GM23248 (cell line): Measurements from ENCODE around the gene GRIP2. TPM values are rescaled to one million over a fixed set of nuclear protein-coding genes. Genes with fewer than 3 reads are reported as not detected.

Source experiments
- DNase-seq: peaks from one replicate; pipeline ENCODE4 v3.0.0-alpha.2; 2015
- H2AFZ ChIP-seq: fragments of 200-600 bp; sonication (generic); 2 replicates; pipeline ENCODE4 v1.6.1; 2016; ENCODE audit warnings: antibody characterized with exemption
- H3F3A ChIP-seq: fragments of 200-600 bp; sonication (generic); 2 replicates; pipeline ENCODE4 v1.6.1; 2016; ENCODE audit warnings: mild to moderate bottlenecking, antibody characterized with exemption, mixed run types; ENCODE audit not compliant: insufficient read depth
- H3K27ac ChIP-seq: fragments of 200-600 bp; sonication (generic); 2 replicates; pipeline ENCODE4 v1.5.1; 2016; ENCODE audit warnings: mild to moderate bottlenecking
- H3K27me3 ChIP-seq: fragments of 200-600 bp; sonication (generic); replicated peaks from 2 replicates; pipeline ENCODE4 v1.6.1; 2016; ENCODE audit warnings: mild to moderate bottlenecking; ENCODE audit not compliant: insufficient read depth
- H3K36me3 ChIP-seq: fragments of 200-600 bp; sonication (generic); 2 replicates; pipeline ENCODE4 v1.6.1; 2016; ENCODE audit warnings: low read depth, mild to moderate bottlenecking
- H3K4me1 ChIP-seq: fragments of 200-600 bp; sonication (generic); 2 replicates; pipeline ENCODE4 v1.6.1; 2016; ENCODE audit warnings: mild to moderate bottlenecking; ENCODE audit not compliant: insufficient read depth
- H3K4me2 ChIP-seq: fragments of 200-600 bp; sonication (generic); one replicate; pipeline ENCODE4 v1.6.1; 2016; ENCODE audit warnings: mild to moderate bottlenecking; ENCODE audit not compliant: unreplicated experiment
- H3K4me3 ChIP-seq: fragments of 200-600 bp; sonication (generic); 2 replicates; pipeline ENCODE4 v1.5.1; 2016; ENCODE audit warnings: mild to moderate bottlenecking
- H3K79me2 ChIP-seq: fragments of 200-600 bp; sonication (generic); 2 replicates; pipeline ENCODE4 v1.6.1; 2016; ENCODE audit warnings: mild to moderate bottlenecking; ENCODE audit not compliant: insufficient read depth
- H3K9ac ChIP-seq: fragments of 200-600 bp; sonication (generic); 2 replicates; pipeline ENCODE4 v1.6.1; 2016; ENCODE audit warnings: mild to moderate bottlenecking
- H3K9me2 ChIP-seq: fragments of 200-600 bp; sonication (generic); 2 replicates; pipeline ENCODE4 v1.6.1; 2016; ENCODE audit warnings: mixed run types, mild to moderate bottlenecking, moderate library complexity; ENCODE audit not compliant: insufficient read depth
- H3K9me3 ChIP-seq: fragments of 200-600 bp; sonication (generic); one replicate; pipeline ENCODE4 v1.6.1; 2017; ENCODE audit warnings: low read depth
- H4K20me1 ChIP-seq: fragments of 200-600 bp; sonication (generic); 2 replicates; pipeline ENCODE4 v1.6.0; 2016; ENCODE audit not compliant: insufficient read depth
- EZH2 ChIP-seq: fragments of 200-600 bp; sonication (generic); IDR thresholded peaks from 2 replicates; pipeline ENCODE4 v1.6.1; 2018; ENCODE audit warnings: antibody characterized with exemption, mild to moderate bottlenecking; ENCODE audit not compliant: insufficient read depth, poor library complexity, severe bottlenecking
- EZH2phosphoT487 ChIP-seq: fragments of 200-600 bp; sonication (generic); IDR thresholded peaks from 2 replicates; pipeline ENCODE4 v1.6.1; 2018; ENCODE audit warnings: antibody characterized with exemption, moderate library complexity, mild to moderate bottlenecking, low read depth; ENCODE audit not compliant: insufficient read depth
- WGBS, 2 experiments: methylation state at CpG; one replicate each; pipeline ENCODE4 v1.1.6; 2015 to 2017; ENCODE audit warnings: low lambda C conversion rate in 2 of 2, low coverage in 1 of 2; ENCODE audit errors: missing lambda C conversion rate in 2 of 2; 5-methylcytosine and 5-hydroxymethylcytosine counted together
- in situ Hi-C: fragments of 300-500 bp; cut with MboI; formaldehyde crosslinking; loops from 2 replicates; pipeline ENCODE4 v1.15.0; 2020
- polyA plus RNA-seq: library from polyadenylated mRNA; unstranded; fragments of >200 nt; fragmentation: Nextera tagmentation; extraction: Ambion mirVana; gene quantifications from 2 replicates; pipeline ENCODE4 v1.2.1, GENCODE V29; 2016
- total RNA-seq: library from RNA; depleted of rRNA; stranded (reverse); fragments of >200 nt; shearing (Covaris generic); gene quantifications from 2 replicates; pipeline ENCODE4 v1.2.3, GENCODE V29; 2014

The GRIP2 gene
- total and polyA plus RNA-seq, 2 experiments from 2014 or later, result 0.11 to 0.14 TPM

DNA sequence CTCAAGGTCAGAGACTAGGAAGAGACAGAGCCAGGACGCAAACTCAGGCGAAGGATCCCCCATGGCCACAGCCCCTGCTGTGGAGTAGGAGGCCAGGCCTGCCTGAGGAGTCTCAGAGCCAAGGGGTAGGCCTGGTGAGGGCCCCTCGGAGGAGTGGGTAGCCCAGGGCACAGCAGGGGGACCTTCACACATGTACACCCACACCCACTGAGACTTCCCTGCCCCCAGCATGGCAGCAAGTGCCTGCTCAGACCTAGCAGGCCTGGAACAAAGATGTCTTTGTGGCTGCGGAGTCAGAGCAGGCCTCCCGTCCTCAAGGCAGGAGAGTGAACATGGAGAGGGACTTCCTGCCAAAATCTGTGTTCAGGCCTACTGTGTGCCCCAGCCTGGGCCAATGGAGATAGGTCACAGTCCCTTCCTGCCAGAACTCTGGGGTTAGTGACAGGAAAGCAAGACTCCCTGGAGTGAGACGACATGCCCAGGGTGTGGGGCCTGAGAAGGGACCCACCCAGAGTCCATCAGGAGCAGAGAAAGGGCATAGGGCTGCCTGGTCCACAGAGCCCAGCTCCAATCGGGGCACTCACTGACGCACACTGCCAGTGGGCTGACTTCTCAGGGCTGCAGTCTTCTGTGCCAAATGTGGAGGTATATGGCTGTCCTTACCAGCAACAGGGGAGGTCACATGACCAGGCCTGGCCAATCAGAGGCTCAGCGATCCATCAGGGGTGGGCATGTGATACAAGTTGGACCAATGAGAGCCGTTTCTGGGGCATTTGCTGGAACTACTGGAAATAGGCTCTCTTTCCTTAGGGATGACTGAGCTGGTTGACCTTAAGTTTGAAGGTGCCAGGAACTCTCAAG, 2.3 kb downstream of the GRIP2 start:
- no peak overlapping the region for H3K4me3 ChIP-seq
- H3K9me3 ChIP-seq, result no peaks in the 10 kb centered on the region
- no peaks in the 10 kb centered on the region for H3K79me2 ChIP-seq
- no peak overlapping the region for H3K4me2 ChIP-seq
- H3K9me2 ChIP-seq, result no peaks in the 10 kb centered on the region
- TF ChIP-seq EZH2phosphoT487 (no peak), EZH2 (no peak)
- no peaks in the 10 kb centered on the region for H3F3A ChIP-seq
- H3K27me3 ChIP-seq, result peaks cover 24% of the 10 kb centered on the region
- no peaks in the 10 kb centered on the region for H3K4me1 ChIP-seq
- H3K27ac ChIP-seq, result no peak overlapping the region
- 87 to 93% methylated on average over 10 of the region's 10 CpGs for WGBS, 2 experiments
- no peaks in the 10 kb centered on the region for H4K20me1 ChIP-seq
- DNase-seq, result peak; percentile 19
- in situ Hi-C loops, result no loop called here
- H3K9ac ChIP-seq, result no peak overlapping the region
- no peaks in the 10 kb centered on the region for H3K36me3 ChIP-seq
- H2AFZ ChIP-seq, result no peak overlapping the region

DNA sequence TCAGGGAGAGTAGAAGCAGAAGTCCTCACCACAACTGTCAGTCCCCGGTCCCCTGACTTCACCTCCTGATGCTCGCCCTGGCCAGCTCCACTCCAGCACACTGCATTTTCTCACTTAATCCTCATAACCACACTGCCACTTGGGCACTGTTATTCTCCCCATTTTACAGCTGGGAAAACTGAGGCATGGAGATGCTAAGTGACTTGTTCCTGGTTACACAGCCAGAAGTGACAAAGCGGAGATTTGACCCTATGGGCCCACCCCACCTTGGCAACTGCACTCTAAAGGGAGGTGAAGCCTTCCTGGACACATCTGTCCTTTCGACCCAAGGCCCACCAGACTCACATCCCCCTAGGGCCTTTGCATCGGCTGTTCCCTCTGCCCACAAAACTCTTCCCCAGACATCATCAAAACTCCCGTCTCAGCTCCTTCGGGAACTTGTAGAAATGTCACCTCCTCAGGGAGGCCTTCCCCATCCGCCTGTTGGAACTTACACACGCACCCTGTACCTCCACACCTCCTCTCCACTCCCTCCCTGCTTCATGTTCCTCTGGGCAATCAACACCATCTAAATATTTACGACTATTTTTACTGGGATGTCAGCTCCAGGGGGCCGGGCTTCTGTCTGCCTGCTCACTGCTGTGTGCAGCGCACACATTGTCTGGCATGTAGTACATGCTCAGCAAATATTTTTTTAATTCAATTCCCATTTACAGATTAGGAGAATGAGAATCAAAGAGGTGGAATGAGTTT, 3.1 kb downstream of the GRIP2 start:
- Histone ChIP-seq H3K79me2 (no peaks in the 10 kb centered on the region), H3K4me3 (no peak overlapping the region), H3K4me1 (no peaks in the 10 kb centered on the region), H2AFZ (no peak overlapping the region), H3K9me2 (no peaks in the 10 kb centered on the region), H3K27me3 (peaks cover 18% of the 10 kb centered on the region), H3K4me2 (no peak overlapping the region), H3K9me3 (no peaks in the 10 kb centered on the region), H4K20me1 (no peaks in the 10 kb centered on the region), H3K36me3 (no peaks in the 10 kb centered on the region), H3F3A (no peaks in the 10 kb centered on the region), H3K9ac (no peak overlapping the region), H3K27ac (no peak overlapping the region)
- 81 to 83% methylated on average over 11 to 12 of the region's 12 CpGs for WGBS, 2 experiments
- no peak for TF ChIP-seq EZH2phosphoT487
- TF ChIP-seq EZH2, result no peak
- no peak for DNase-seq
- in situ Hi-C loops, result no loop called here

DNA sequence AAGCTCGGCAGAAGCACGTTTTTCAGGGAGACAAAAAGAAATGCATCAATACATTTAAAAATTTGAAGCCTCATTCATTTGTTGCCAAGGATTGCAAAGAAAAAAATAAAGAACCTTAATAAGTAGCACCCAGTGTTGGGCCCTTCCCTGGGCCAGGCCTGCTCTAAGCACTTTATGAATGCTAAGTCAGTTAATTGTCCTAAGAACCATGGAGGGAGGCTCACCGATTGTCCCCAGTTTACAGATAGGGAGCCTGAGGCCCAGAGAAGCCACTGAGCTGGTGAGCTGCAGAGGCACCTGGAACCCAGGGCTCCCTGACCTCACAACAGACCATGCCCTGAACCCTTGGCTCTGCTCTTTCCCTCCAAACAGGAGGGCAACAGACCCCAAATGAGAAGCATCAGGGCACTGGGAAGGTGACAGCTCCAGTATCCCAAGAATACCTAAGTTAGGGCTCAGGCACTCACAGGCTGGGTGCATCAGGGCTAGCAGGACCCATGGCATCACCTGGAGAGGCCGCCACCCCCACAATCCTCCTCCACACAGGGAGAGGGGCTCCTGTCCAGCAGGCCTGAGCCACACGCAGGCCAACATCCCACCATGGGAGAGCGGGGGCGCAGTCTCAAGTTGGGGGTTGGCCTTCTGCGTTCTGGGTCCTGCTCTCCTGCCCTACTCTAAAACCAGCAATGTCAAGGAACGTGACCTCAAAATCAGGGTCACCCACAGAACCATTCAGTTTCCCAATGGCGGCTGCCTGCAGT, 3.9 kb downstream of the GRIP2 start:
- Histone ChIP-seq H3K27ac (no peak overlapping the region), H3K4me2 (no peak overlapping the region), H3K9ac (no peak overlapping the region), H3K4me3 (no peak overlapping the region), H3K27me3 (peaks cover 18% of the 10 kb centered on the region), H3F3A (no peaks in the 10 kb centered on the region), H3K79me2 (no peaks in the 10 kb centered on the region), H3K9me2 (no peaks in the 10 kb centered on the region), H3K36me3 (no peaks in the 10 kb centered on the region), H3K9me3 (no peaks in the 10 kb centered on the region), H2AFZ (no peak overlapping the region), H3K4me1 (no peaks in the 10 kb centered on the region), H4K20me1 (no peaks in the 10 kb centered on the region)
- DNase-seq, result no peak
- in situ Hi-C loops, result no loop called here
- TF ChIP-seq EZH2 (no peak), EZH2phosphoT487 (no peak)
- WGBS, 2 experiments, result 86 to 89% methylated on average over 10 of the region's 10 CpGs

DNA sequence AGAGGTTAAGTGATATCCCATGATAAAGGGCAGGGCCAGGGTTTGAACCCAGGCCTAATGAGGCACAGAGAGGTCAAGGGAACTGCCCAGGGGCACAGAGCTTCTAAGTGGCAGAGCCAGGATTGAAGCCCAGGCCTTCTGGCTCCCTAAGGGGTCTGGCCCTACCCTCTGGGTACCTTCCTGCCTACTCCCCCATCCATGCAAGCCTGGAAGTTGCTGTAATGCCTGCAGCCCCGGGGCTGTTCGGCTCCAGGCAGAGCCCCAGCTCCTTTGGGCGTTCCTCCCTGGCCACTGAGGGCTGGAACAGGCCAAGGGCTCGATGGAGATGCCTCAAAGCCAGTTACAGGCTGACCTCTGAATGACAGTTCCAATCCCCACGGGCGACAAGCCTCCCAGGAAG, 4.5 kb downstream of the GRIP2 start:
- no peak for TF ChIP-seq EZH2phosphoT487
- no peak for TF ChIP-seq EZH2

More for the DNA sequence above, 4.5 kb downstream of the GRIP2 start:
- H3K36me3 ChIP-seq, result no peaks in the 10 kb centered on the region
- in situ Hi-C loops, result no loop called here
- H3K27ac ChIP-seq, result no peak overlapping the region
- no peaks in the 10 kb centered on the region for H3F3A ChIP-seq
- no peak for DNase-seq
- H3K4me3 ChIP-seq, result no peak overlapping the region
- H3K9me3 ChIP-seq, result no peaks in the 10 kb centered on the region
- peaks cover 18% of the 10 kb centered on the region for H3K27me3 ChIP-seq
- no peaks in the 10 kb centered on the region for H3K79me2 ChIP-seq
- H3K4me2 ChIP-seq, result no peak overlapping the region
- H2AFZ ChIP-seq, result no peak overlapping the region
- WGBS, 2 experiments, result 21 to 52% methylated on average over 6 of the region's 6 CpGs
- no peak overlapping the region for H3K9ac ChIP-seq
- H3K9me2 ChIP-seq, result no peaks in the 10 kb centered on the region
- no peaks in the 10 kb centered on the region for H4K20me1 ChIP-seq
- no peaks in the 10 kb centered on the region for H3K4me1 ChIP-seq
